ENCODE measurements around the gene FNDC10.

FNDC10 gene

GRCh38 chr1:1627829-1628753 is 28.2 kb upstream of the FNDC10 start:
- DNase-seq, result no peak

- no peak for DNase-seq
Observed at GRCh38 chr1:1627261-1627828, 27.4 kb upstream of the FNDC10 start.

- no peak for DNase-seq
Observed at GRCh38 chr1:1626207-1627141, 26.5 kb upstream of the FNDC10 start.

- no peak for DNase-seq
Observed at GRCh38 chr1:1625824-1626206, 25.9 kb upstream of the FNDC10 start.

- no peak for DNase-seq
Observed at GRCh38 chr1:1625404-1625775, 25.5 kb upstream of the FNDC10 start.

- DNase-seq, result no peak
Observed at GRCh38 chr1:1624443-1625403, 24.8 kb upstream of the FNDC10 start.

GRCh38 chr1:1623631-1624442 is 23.9 kb upstream of the FNDC10 start:
- DNase-seq, result no peak

GRCh38 chr1:1623181-1623630 is 23.3 kb upstream of the FNDC10 start:
- DNase-seq, result no peak

GRCh38 chr1:1622788-1623094 is 22.8 kb upstream of the FNDC10 start:
- no peak for DNase-seq

GRCh38 chr1:1622010-1622787 is 22.3 kb upstream of the FNDC10 start:
- no peak for DNase-seq

GRCh38 chr1:1621173-1622009 is 21.5 kb upstream of the FNDC10 start:
- no peak for DNase-seq

GRCh38 chr1:1620433-1621139 is 20.7 kb upstream of the FNDC10 start:
- no peak for DNase-seq

GRCh38 chr1:1619917-1620361 is 20.0 kb upstream of the FNDC10 start:
- no peak for DNase-seq

GRCh38 chr1:1618396-1619068 is 18.6 kb upstream of the FNDC10 start:
- no peak for DNase-seq

GRCh38 chr1:1617925-1618324 is 18.0 kb upstream of the FNDC10 start:
- no peak for DNase-seq

- no peak for DNase-seq
Observed at GRCh38 chr1:1617516-1617915, 17.6 kb upstream of the FNDC10 start.

GRCh38 chr1:1616838-1617237 is 16.9 kb upstream of the FNDC10 start:
- no peak for DNase-seq

Measured in activated CD4-positive, alpha-beta T cell treated with anti-CD3 and anti-CD28 coated beads, Interleukin-2, amount 50 U/mL, for 4 hours (primary cell).